HepG2 (cell line): ENCODE results near the gene TEX19. TPM values are rescaled to one million over a fixed set of nuclear protein-coding genes. Genes with fewer than 3 reads are reported as not detected.

Source experiments
- ATF7-NPFF ChIP-seq: sonication (generic); formaldehyde crosslinking; IDR thresholded peaks from 2 replicates; pipeline ENCODE4 v1.8.1; 2023; ENCODE audit warnings: mild to moderate bottlenecking, low read depth, missing genetic modification reagents, moderate library complexity
- CAMTA2 ChIP-seq: sonication (generic); formaldehyde crosslinking; IDR thresholded peaks from 2 replicates; pipeline ENCODE4 v1.4.0; 2020; ENCODE audit warnings: mild to moderate bottlenecking, missing genetic modification reagents, borderline replicate concordance
- GABPB1 ChIP-seq: IDR thresholded peaks from 2 replicates; pipeline ENCODE4 v1.6.1; 2016; ENCODE audit warnings: mild to moderate bottlenecking, missing genetic modification reagents, moderate library complexity, missing compliant biosample characterization
- KAT8 ChIP-seq: IDR thresholded peaks from 2 replicates; pipeline ENCODE4 v1.6.1; 2016; ENCODE audit warnings: missing genetic modification reagents, missing compliant biosample characterization
- MAFK ChIP-seq, 2 experiments: IDR thresholded peaks in 1 of 2; conservative IDR thresholded peaks in 1 of 2; 2 replicates each; pipeline ENCODE4 v1.6.1; 2011; ENCODE audit warnings: improper control_type of control experiment in 2 of 2, low read length in 2 of 2
- MED8 ChIP-seq: sonication (generic); formaldehyde crosslinking; IDR thresholded peaks from 2 replicates; pipeline ENCODE4 v1.8.1; 2023; ENCODE audit warnings: mild to moderate bottlenecking, missing genetic modification reagents; ENCODE audit not compliant: insufficient replicate concordance
- POLR2A ChIP-seq, 2 experiments: IDR thresholded peaks; 2 replicates each; pipeline ENCODE4 v1.6.1; 2011; ENCODE audit warnings: low read depth in 2 of 2, low read length in 2 of 2, mild to moderate bottlenecking in 1 of 2, moderate library complexity in 1 of 2; ENCODE audit not compliant: insufficient read depth in 1 of 2
- SRSF1 ChIP-seq: fragments of 200-400 bp; formaldehyde crosslinking; optimal IDR thresholded peaks from 2 replicates; pipeline ENCODE3; 2017; ENCODE audit warnings: mild to moderate bottlenecking, low read depth, low read length, moderate library complexity
- SUZ12 ChIP-seq: fragments of 150-350 bp; IDR thresholded peaks from 2 replicates; pipeline ENCODE4 v1.6.1; 2014; ENCODE audit warnings: low read depth, low read length
- ZBTB3 ChIP-seq: sonication (generic); formaldehyde crosslinking; IDR thresholded peaks from 2 replicates; pipeline ENCODE4 v1.4.0; 2020; ENCODE audit warnings: low read depth, mild to moderate bottlenecking, moderate library complexity, missing genetic modification reagents, borderline replicate concordance
- ZNF549 ChIP-seq: sonication (generic); formaldehyde crosslinking; IDR thresholded peaks from 2 replicates; pipeline ENCODE4 v1.5.0; 2020; ENCODE audit warnings: missing genetic modification reagents
- ZNF879 ChIP-seq: sonication (generic); formaldehyde crosslinking; IDR thresholded peaks from 2 replicates; pipeline ENCODE4 v1.8.1; 2023; ENCODE audit warnings: missing genetic modification reagents
- ZSCAN21 ChIP-seq: sonication (generic); formaldehyde crosslinking; IDR thresholded peaks from 2 replicates; pipeline ENCODE4 v1.8.0; 2022; ENCODE audit warnings: mild to moderate bottlenecking, missing genetic modification reagents, moderate library complexity, borderline replicate concordance
- polyA plus RNA-seq, 8 experiments: library from polyadenylated mRNA; depleted of rRNA in 3 of 8; stranded (reverse) in 7 of 8; unstranded in 1 of 8; fragments of >200 nt; fragmentation: Illumina TruSeq in 4 of 8; extraction: Trizol in 4 of 8; gene quantifications; 2 replicates each; pipeline versions ENCODE4 v1.2.1 to v1.2.3, GENCODE V29; 2011 to 2016; ENCODE audit warnings: low read depth in 4 of 8, missing spikeins in 1 of 8, mixed read lengths in 1 of 8; ENCODE audit not compliant: insufficient read depth in 1 of 8
- total RNA-seq, 5 experiments: library from RNA; depleted of rRNA; stranded (reverse); fragments of >200 nt; fragmentation: Illumina TruSeq; extraction: Trizol; gene quantifications; 2 replicates each; pipeline ENCODE4 v1.2.3, GENCODE V29; 2016; ENCODE audit warnings: low read depth in 1 of 5
- TF ChIP-seq, protein P1 (sequence below): sonication (generic); formaldehyde crosslinking; IDR thresholded peaks from 2 replicates; pipeline ENCODE4 v1.5.1; 2020; ENCODE audit warnings: mild to moderate bottlenecking, moderate library complexity, missing genetic modification reagents
- TF ChIP-seq, protein P2 (sequence below): sonication (generic); formaldehyde crosslinking; IDR thresholded peaks from 2 replicates; pipeline ENCODE4 v1.4.0; 2020; ENCODE audit warnings: mild to moderate bottlenecking, missing genetic modification reagents
- TF ChIP-seq, protein P3 (sequence below): sonication (generic); formaldehyde crosslinking; IDR thresholded peaks from 2 replicates; pipeline ENCODE4 v1.5.1; 2020; ENCODE audit warnings: missing genetic modification reagents, mild to moderate bottlenecking, borderline replicate concordance
- TF ChIP-seq, protein P4 (sequence below): sonication (generic); formaldehyde crosslinking; IDR thresholded peaks from 2 replicates; pipeline ENCODE4 v1.8.0; 2023; ENCODE audit warnings: mild to moderate bottlenecking, missing genetic modification reagents
- TF ChIP-seq, protein P5 (sequence below): sonication (generic); formaldehyde crosslinking; IDR thresholded peaks from 2 replicates; pipeline ENCODE4 v1.4.0; 2020; ENCODE audit warnings: mild to moderate bottlenecking, missing genetic modification reagents
- TF ChIP-seq, protein P6 (sequence below): sonication (generic); formaldehyde crosslinking; IDR thresholded peaks from 2 replicates; pipeline ENCODE4 v1.5.0; 2020; ENCODE audit warnings: mild to moderate bottlenecking, missing genetic modification reagents, borderline replicate concordance

Gene TEX19
- total and polyA plus RNA-seq, 2 of the 13 experiments (the other 11 are each of a cell fraction or from before 2014, with no cell fraction given) = 1.3 to 6.0 TPM

DNA sequence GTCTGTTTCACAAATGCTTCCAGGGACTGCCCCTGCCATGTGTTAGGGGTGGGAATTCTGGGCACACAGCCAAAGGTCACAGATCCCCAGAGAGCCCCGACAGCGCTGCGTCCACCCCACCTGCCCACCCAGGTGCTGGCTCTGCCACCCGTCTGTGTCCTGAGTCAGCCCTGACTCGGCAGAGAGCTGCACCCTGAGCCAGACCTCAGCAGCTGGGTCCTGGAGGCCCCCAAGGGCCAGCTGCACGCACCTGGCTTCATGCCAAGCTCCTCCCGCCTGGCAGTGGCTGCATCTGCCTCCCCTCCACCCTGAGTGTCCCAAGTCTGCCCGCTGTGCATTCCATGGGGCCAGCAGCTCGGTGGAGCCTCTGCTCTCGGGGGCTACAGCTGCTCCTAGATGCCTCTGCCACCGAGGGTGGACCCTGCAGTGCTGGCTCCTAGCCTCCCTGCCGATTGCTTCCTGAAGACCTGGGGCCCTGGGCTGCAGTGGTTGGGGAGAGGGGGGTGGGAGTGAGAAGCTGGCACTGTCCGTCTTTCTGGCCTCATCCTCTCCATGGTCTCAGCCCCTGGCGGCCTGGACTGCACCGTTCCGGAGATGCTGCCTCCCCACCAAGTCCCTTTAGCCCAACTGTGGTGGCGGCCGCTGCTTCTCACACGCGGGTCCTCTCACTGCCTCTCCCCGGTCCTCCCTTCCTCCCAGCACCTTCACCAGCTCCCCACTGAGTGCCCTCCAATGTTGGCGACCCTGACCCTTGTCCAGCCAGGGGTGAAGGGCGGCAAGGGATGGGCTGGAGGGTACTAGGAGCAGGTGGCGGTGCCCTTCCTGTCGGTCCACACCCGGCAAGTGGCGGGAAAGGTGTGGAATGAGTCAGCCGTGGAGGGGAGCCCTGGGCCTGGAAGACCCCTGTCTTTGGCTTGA, 28.5 kb upstream of the TEX19 start (continued):
- TF ChIP-seq SUZ12 = no peak
- TF ChIP-seq, protein P1, sequence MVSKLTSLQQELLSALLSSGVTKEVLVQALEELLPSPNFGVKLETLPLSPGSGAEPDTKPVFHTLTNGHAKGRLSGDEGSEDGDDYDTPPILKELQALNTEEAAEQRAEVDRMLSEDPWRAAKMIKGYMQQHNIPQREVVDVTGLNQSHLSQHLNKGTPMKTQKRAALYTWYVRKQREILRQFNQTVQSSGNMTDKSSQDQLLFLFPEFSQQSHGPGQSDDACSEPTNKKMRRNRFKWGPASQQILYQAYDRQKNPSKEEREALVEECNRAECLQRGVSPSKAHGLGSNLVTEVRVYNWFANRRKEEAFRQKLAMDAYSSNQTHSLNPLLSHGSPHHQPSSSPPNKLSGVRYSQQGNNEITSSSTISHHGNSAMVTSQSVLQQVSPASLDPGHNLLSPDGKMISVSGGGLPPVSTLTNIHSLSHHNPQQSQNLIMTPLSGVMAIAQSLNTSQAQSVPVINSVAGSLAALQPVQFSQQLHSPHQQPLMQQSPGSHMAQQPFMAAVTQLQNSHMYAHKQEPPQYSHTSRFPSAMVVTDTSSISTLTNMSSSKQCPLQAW (CRISPR knock-in tag) = peak; percentile 78
- no peak for TF ChIP-seq ZNF549 (CRISPR knock-in tag)
- TF ChIP-seq ATF7-NPFF (CRISPR knock-in tag) = no peak
- TF ChIP-seq, protein P2, sequence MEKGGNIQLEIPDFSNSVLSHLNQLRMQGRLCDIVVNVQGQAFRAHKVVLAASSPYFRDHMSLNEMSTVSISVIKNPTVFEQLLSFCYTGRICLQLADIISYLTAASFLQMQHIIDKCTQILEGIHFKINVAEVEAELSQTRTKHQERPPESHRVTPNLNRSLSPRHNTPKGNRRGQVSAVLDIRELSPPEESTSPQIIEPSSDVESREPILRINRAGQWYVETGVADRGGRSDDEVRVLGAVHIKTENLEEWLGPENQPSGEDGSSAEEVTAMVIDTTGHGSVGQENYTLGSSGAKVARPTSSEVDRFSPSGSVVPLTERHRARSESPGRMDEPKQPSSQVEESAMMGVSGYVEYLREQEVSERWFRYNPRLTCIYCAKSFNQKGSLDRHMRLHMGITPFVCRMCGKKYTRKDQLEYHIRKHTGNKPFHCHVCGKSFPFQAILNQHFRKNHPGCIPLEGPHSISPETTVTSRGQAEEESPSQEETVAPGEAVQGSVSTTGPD (CRISPR knock-in tag) = no peak
- TF ChIP-seq, protein P3, sequence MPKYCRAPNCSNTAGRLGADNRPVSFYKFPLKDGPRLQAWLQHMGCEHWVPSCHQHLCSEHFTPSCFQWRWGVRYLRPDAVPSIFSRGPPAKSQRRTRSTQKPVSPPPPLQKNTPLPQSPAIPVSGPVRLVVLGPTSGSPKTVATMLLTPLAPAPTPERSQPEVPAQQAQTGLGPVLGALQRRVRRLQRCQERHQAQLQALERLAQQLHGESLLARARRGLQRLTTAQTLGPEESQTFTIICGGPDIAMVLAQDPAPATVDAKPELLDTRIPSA (CRISPR knock-in tag) = no peak
- TF ChIP-seq ZBTB3 (CRISPR knock-in tag) = no peak
- peak; percentile 52 to 82 for TF ChIP-seq MAFK (conservative IDR thresholded peaks at IDR 0.05 in 1 of 2, IDR thresholded peaks at IDR 0.05 in 1 of 2; ENCODE audit: low read length in 2 of 2)
- TF ChIP-seq, protein P4, sequence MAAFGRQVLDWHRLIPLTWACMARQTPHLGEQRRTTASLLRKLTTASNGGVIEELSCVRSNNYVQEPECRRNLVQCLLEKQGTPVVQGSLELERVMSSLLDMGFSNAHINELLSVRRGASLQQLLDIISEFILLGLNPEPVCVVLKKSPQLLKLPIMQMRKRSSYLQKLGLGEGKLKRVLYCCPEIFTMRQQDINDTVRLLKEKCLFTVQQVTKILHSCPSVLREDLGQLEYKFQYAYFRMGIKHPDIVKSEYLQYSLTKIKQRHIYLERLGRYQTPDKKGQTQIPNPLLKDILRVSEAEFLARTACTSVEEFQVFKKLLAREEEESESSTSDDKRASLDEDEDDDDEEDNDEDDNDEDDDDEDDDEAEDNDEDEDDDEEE (CRISPR knock-in tag) = no peak
- TF ChIP-seq MED8 = no peak
- TF ChIP-seq, protein P5, sequence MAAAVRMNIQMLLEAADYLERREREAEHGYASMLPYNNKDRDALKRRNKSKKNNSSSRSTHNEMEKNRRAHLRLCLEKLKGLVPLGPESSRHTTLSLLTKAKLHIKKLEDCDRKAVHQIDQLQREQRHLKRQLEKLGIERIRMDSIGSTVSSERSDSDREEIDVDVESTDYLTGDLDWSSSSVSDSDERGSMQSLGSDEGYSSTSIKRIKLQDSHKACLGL (CRISPR knock-in tag) = peak; percentile 34; the same call in 1 of the 2 replicates
- TF ChIP-seq, protein P6, sequence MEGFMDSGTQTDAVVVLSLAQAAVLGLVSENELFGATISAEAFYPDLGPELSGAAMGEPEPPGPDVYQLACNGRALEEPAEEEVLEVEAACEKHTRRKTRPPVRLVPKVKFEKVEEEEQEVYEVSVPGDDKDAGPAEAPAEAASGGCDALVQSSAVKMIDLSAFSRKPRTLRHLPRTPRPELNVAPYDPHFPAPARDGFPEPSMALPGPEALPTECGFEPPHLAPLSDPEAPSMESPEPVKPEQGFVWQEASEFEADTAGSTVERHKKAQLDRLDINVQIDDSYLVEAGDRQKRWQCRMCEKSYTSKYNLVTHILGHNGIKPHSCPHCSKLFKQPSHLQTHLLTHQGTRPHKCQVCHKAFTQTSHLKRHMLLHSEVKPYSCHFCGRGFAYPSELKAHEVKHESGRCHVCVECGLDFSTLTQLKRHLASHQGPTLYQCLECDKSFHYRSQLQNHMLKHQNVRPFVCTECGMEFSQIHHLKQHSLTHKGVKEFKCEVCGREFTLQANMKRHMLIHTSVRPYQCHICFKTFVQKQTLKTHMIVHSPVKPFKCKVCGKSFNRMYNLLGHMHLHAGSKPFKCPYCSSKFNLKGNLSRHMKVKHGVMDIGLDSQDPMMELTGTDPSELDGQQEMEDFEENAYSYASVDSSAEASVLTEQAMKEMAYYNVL (CRISPR knock-in tag) = peak; percentile 20; the same call in 1 of the 2 replicates
- TF ChIP-seq SRSF1 = no peak
- TF ChIP-seq POLR2A (IDR thresholded peaks at IDR 0.05; ENCODE audit: insufficient read depth in 1 of 2, low read depth in 2 of 2, low read length in 2 of 2) = peak in 1 of 2 experiments; percentile 47; a peak in 1 of 4 replicates
- TF ChIP-seq CAMTA2 (CRISPR knock-in tag) = no peak; the same call in 1 of the 2 replicates
- no peak for TF ChIP-seq ZNF879 (CRISPR knock-in tag)
- TF ChIP-seq KAT8 = peak; percentile 74
- TF ChIP-seq GABPB1 (CRISPR knock-in tag) = peak; percentile 47
- TF ChIP-seq ZSCAN21 (CRISPR knock-in tag) = no peak; the same call in 1 of the 2 replicates
